H9 (cell line): ENCODE results near the gene RAB3IP. TPM values are rescaled to one million over a fixed set of nuclear protein-coding genes. Genes with fewer than 3 reads are reported as not detected.

Source experiments
- DNase-seq: peaks from one replicate; pipeline ENCODE4 v3.0.0-alpha.2; 2017
- H2AFZ ChIP-seq: one replicate; pipeline ENCODE4 v1.6.1; 2013; ENCODE audit warnings: mild to moderate bottlenecking, low read length, control low read depth, moderate library complexity
- H2AK5ac ChIP-seq: 2 replicates; pipeline ENCODE4 v1.6.1; 2013; ENCODE audit warnings: low read length, control low read depth, mixed read lengths; ENCODE audit not compliant: insufficient read length
- H2BK120ac ChIP-seq: one replicate; pipeline ENCODE4 v1.6.1; 2013; ENCODE audit warnings: low read depth, mild to moderate bottlenecking, low read length, control low read depth, inconsistent platforms; ENCODE audit not compliant: poor library complexity, severe bottlenecking
- H2BK12ac ChIP-seq: 2 replicates; pipeline ENCODE4 v1.6.1; 2013; ENCODE audit warnings: low read length, control low read depth, mixed read lengths, low read depth; ENCODE audit not compliant: insufficient read length
- H2BK15ac ChIP-seq: 2 replicates; pipeline ENCODE4 v1.6.1; 2013; ENCODE audit warnings: low read depth, low read length, control low read depth
- H2BK20ac ChIP-seq: one replicate; pipeline ENCODE4 v1.6.1; 2013; ENCODE audit warnings: low read depth, mild to moderate bottlenecking, low read length, control low read depth, inconsistent platforms; ENCODE audit not compliant: poor library complexity, severe bottlenecking
- H2BK5ac ChIP-seq: 2 replicates; pipeline ENCODE4 v1.6.1; 2013; ENCODE audit warnings: low read length, control low read depth, mixed read lengths; ENCODE audit not compliant: insufficient read length
- H3K14ac ChIP-seq: 2 replicates; pipeline ENCODE4 v1.6.1; 2013; ENCODE audit warnings: low read length, control low read depth; ENCODE audit not compliant: insufficient read depth
- H3K18ac ChIP-seq: 2 replicates; pipeline ENCODE4 v1.6.1; 2013; ENCODE audit warnings: low read depth, mild to moderate bottlenecking, mixed read lengths, low read length, control low read depth; ENCODE audit not compliant: insufficient read length
- H3K23ac ChIP-seq: 2 replicates; pipeline ENCODE4 v1.6.1; 2013; ENCODE audit warnings: low read length, control low read depth, mixed read lengths, low read depth; ENCODE audit not compliant: insufficient read length
- H3K23me2 ChIP-seq: 2 replicates; pipeline ENCODE4 v1.6.1; 2013; ENCODE audit warnings: low read depth, mild to moderate bottlenecking, mixed read lengths, low read length, control low read depth; ENCODE audit not compliant: insufficient read length, poor library complexity, severe bottlenecking
- H3K27ac ChIP-seq: 2 replicates; pipeline ENCODE4 v1.5.1; 2013; ENCODE audit warnings: low read length, control low read depth, mixed read lengths, low read depth; ENCODE audit not compliant: insufficient read length
- H3K27me3 ChIP-seq: 2 replicates; pipeline ENCODE4 v1.6.1; 2013; ENCODE audit warnings: low read length, control low read depth, inconsistent platforms; ENCODE audit not compliant: insufficient read depth
- H3K4ac ChIP-seq: 2 replicates; pipeline ENCODE4 v1.6.1; 2013; ENCODE audit warnings: low read depth, mild to moderate bottlenecking, control low read depth, inconsistent platforms, low read length, moderate library complexity
- H3K4me1 ChIP-seq: 2 replicates; pipeline ENCODE4 v1.6.1; 2013; ENCODE audit warnings: low read length, control low read depth, inconsistent platforms; ENCODE audit not compliant: insufficient read depth
- H3K4me2 ChIP-seq: 2 replicates; pipeline ENCODE4 v1.6.1; 2013; ENCODE audit warnings: low read length, control low read depth, mixed read lengths; ENCODE audit not compliant: insufficient read length, insufficient read depth
- H3K56ac ChIP-seq: 2 replicates; pipeline ENCODE4 v1.6.1; 2013; ENCODE audit warnings: low read depth, mild to moderate bottlenecking, mixed read lengths, low read length, control low read depth; ENCODE audit not compliant: insufficient read length
- H3K79me1 ChIP-seq: 2 replicates; pipeline ENCODE4 v1.6.1; 2013; ENCODE audit warnings: low read depth, mild to moderate bottlenecking, moderate library complexity, low read length, control low read depth, inconsistent platforms; ENCODE audit not compliant: insufficient read depth, poor library complexity, severe bottlenecking
- H3K79me2 ChIP-seq: 2 replicates; pipeline ENCODE4 v1.6.1; 2013; ENCODE audit warnings: low read length, control low read depth, inconsistent platforms; ENCODE audit not compliant: insufficient read depth
- H3K9ac ChIP-seq: 2 replicates; pipeline ENCODE4 v1.6.1; 2013; ENCODE audit warnings: low read length, control low read depth, mixed read lengths; ENCODE audit not compliant: insufficient read length; ENCODE audit errors: extremely low read depth
- H3K9me3 ChIP-seq: one replicate; pipeline ENCODE4 v1.6.1; 2013; ENCODE audit warnings: low read depth, low read length, inconsistent platforms; ENCODE audit not compliant: control insufficient read depth
- H3T11ph ChIP-seq: one replicate; pipeline ENCODE4 v1.6.1; 2013; ENCODE audit warnings: mild to moderate bottlenecking, low read length, control low read depth, inconsistent platforms
- H4K20me1 ChIP-seq: one replicate; pipeline ENCODE4 v1.6.1; 2013; ENCODE audit not compliant: control insufficient read depth, insufficient read length, insufficient read depth
- H4K5ac ChIP-seq: 2 replicates; pipeline ENCODE4 v1.6.1; 2013; ENCODE audit warnings: low read depth, mild to moderate bottlenecking, mixed read lengths, low read length, control low read depth; ENCODE audit not compliant: insufficient read length
- H4K8ac ChIP-seq: replicated peaks from 2 replicates; pipeline ENCODE4 v1.6.1; 2013; ENCODE audit warnings: low read length, control low read depth, mixed read lengths, low read depth; ENCODE audit not compliant: insufficient read length
- H4K91ac ChIP-seq: 2 replicates; pipeline ENCODE4 v1.6.1; 2013; ENCODE audit warnings: low read depth, mild to moderate bottlenecking, moderate library complexity, mixed read lengths, low read length, control low read depth; ENCODE audit not compliant: insufficient read length
- H3K27ac Mint-ChIP-seq, 3 experiments: 2 replicates in 2 of 3; 3 replicates in 1 of 3; pipeline ENCODE4 v1.8.0; 2020 to 2021; ENCODE audit warnings: mixed read lengths in 3 of 3, mild to moderate bottlenecking in 1 of 3, moderate library complexity in 1 of 3
- H3K27me3 Mint-ChIP-seq: 2 replicates; pipeline ENCODE4 v1.8.0; 2021; ENCODE audit warnings: low read depth, mild to moderate bottlenecking, moderate library complexity, mixed read lengths
- H3K36me3 Mint-ChIP-seq, 3 experiments: 2 replicates in 2 of 3; 3 replicates in 1 of 3; pipeline ENCODE4 v1.8.0; 2020 to 2021; ENCODE audit warnings: low read depth in 3 of 3, mixed read lengths in 3 of 3; ENCODE audit not compliant: insufficient read depth in 1 of 3
- H3K4me1 Mint-ChIP-seq, 2 experiments: 2 replicates each; pipeline ENCODE4 v1.8.0; 2020; ENCODE audit warnings: mixed read lengths in 2 of 2
- H3K4me3 Mint-ChIP-seq, 2 experiments: 2 replicates in 1 of 2; 3 replicates in 1 of 2; pipeline ENCODE4 v1.8.0; 2020 to 2021; ENCODE audit warnings: mild to moderate bottlenecking in 2 of 2, mixed read lengths in 2 of 2, moderate library complexity in 1 of 2
- H3K9me3 Mint-ChIP-seq, 2 experiments: 2 replicates in 1 of 2; 3 replicates in 1 of 2; pipeline ENCODE4 v1.8.0; 2020; ENCODE audit warnings: mild to moderate bottlenecking in 2 of 2, mixed read lengths in 2 of 2, moderate library complexity in 1 of 2
- CTCF ChIP-seq: fragments of 200-600 bp; sonication (generic); conservative IDR thresholded peaks from 3 replicates; pipeline ENCODE4 v1.8.0; 2021; ENCODE audit warnings: antibody characterized with exemption, mild to moderate bottlenecking
- WGBS: extraction: QIAGEN DNeasy Blood & Tissue Kit; methylation state at CpG from one replicate; pipeline ENCODE4 v1.1.7; 2013; ENCODE audit warnings: missing lambda C conversion rate, low lambda C conversion rate, mixed read lengths; ENCODE audit not compliant: insufficient read length; ENCODE audit errors: extremely low coverage; 5-methylcytosine and 5-hydroxymethylcytosine counted together
- total RNA-seq: library from RNA; stranded (reverse); gene quantifications from 2 replicates; pipeline ENCODE4 v1.2.1, GENCODE V29; 2021

The RAB3IP gene
- total RNA-seq, 1 experiment from 2014 or later, result 45.5 TPM

- Histone ChIP-seq H3K9me3 (peaks cover 4% of the 10 kb centered on the region), H2BK120ac (no peak overlapping the region), H3K23me2 (no peaks in the 10 kb centered on the region), H3K14ac (no peak overlapping the region), H3K23ac (no peak overlapping the region), H3K27me3 (no peaks in the 10 kb centered on the region), H3K79me1 (no peaks in the 10 kb centered on the region), H3K18ac (no peak overlapping the region), H2AK5ac (no peak overlapping the region), H3K4me2 (no peak overlapping the region), H3K9ac (no peak overlapping the region), H3K79me2 (no peaks in the 10 kb centered on the region), H3K4me1 (no peaks in the 10 kb centered on the region), H4K91ac (no peak overlapping the region), H3K27ac (no peak overlapping the region), H3T11ph (no peak overlapping the region), H4K5ac (no peak overlapping the region), H2BK15ac (no peak overlapping the region), H4K20me1 (no peaks in the 10 kb centered on the region), H2BK20ac (no peak overlapping the region), H3K4ac (no peak overlapping the region), H4K8ac (no peak overlapping the region), H2BK5ac (no peak overlapping the region), H3K56ac (no peak overlapping the region), H2AFZ (no peak overlapping the region), H2BK12ac (no peak overlapping the region)
- Mint-ChIP-seq H3K9me3 (peaks cover 8 to 9% of the 10 kb centered on the region in 2 experiments; a peak in 4 of 5 replicates), H3K4me3 (no peak overlapping the region), H3K36me3 (peaks cover 17 to 31% (median 30%) of the 10 kb centered on the region in 3 experiments), H3K4me1 (no peaks in the 10 kb centered on the region), H3K27ac (no peak overlapping the region), H3K27me3 (no peaks in the 10 kb centered on the region)
- no peak for TF ChIP-seq CTCF
- DNase-seq, result no peak
- no CpG with 5 or more reads among the region's 1 CpG for WGBS
These were observed 12.8 kb downstream of the RAB3IP start for GRCh38 chr12:69751476-69751875.
